Measurements from ENCODE around the gene SLC25A6.

- TF ChIP-seq, protein P1, sequence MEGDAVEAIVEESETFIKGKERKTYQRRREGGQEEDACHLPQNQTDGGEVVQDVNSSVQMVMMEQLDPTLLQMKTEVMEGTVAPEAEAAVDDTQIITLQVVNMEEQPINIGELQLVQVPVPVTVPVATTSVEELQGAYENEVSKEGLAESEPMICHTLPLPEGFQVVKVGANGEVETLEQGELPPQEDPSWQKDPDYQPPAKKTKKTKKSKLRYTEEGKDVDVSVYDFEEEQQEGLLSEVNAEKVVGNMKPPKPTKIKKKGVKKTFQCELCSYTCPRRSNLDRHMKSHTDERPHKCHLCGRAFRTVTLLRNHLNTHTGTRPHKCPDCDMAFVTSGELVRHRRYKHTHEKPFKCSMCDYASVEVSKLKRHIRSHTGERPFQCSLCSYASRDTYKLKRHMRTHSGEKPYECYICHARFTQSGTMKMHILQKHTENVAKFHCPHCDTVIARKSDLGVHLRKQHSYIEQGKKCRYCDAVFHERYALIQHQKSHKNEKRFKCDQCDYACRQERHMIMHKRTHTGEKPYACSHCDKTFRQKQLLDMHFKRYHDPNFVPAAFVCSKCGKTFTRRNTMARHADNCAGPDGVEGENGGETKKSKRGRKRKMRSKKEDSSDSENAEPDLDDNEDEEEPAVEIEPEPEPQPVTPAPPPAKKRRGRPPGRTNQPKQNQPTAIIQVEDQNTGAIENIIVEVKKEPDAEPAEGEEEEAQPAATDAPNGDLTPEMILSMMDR (conservative IDR thresholded peaks at IDR 0.05): no peak
- TF ChIP-seq EZH2 (IDR thresholded peaks at IDR 0.05; ENCODE audit: low read depth): no peak
Observed at GRCh38 chrX:1361910-1362309, 30.0 kb downstream of the SLC25A6 start.
